HL-60 (cell line): ENCODE data around the gene RNASE13.

Experiments used
- CTCF ChIP-seq: IDR thresholded peaks from one replicate; pipeline ENCODE4 v1.5.1; 2011; ENCODE audit warnings: low read length, control low read depth, inconsistent platforms; ENCODE audit not compliant: insufficient read depth
- GABPA ChIP-seq: IDR thresholded peaks from 2 replicates; pipeline ENCODE4 v1.6.1; 2012; ENCODE audit warnings: low read depth
- TF ChIP-seq, protein P1 (sequence below): IDR thresholded peaks from 2 replicates; pipeline ENCODE4 v1.6.1; 2012; ENCODE audit warnings: low read depth; ENCODE audit not compliant: insufficient replicate concordance

DNA sequence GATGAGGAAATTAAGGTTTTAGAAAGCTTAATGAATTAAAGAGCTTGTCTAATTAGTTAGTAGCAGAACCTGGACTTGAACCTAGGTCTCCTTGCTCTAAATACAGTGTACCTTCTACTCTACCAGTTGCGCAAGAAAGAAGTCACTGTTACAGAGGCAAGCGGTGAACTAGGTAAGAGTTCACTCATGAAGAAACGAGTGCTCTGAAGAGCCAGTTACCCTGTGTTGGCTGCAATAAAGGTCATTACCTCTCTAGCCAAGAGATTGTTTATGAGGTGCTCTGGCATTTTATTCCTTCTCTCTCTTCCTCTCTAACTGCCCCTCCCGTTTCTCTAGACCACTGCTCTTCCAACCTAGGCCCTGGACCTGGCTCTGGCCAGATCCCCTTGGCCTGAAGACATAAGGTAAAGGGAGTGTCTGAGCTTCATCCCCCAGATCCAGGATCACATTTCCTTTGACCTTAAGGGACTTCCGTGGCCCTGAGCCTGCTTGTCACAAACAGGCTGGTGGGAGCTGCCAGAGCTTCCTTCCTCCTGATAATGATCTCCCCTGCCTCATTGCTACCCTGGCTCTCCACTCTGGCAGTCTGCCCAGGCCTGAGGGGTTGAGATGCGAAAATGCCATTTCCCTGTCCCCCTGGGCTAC, 9.5 kb upstream of the RNASE13 start:
- TF ChIP-seq CTCF = no peak
- TF ChIP-seq, protein P1, sequence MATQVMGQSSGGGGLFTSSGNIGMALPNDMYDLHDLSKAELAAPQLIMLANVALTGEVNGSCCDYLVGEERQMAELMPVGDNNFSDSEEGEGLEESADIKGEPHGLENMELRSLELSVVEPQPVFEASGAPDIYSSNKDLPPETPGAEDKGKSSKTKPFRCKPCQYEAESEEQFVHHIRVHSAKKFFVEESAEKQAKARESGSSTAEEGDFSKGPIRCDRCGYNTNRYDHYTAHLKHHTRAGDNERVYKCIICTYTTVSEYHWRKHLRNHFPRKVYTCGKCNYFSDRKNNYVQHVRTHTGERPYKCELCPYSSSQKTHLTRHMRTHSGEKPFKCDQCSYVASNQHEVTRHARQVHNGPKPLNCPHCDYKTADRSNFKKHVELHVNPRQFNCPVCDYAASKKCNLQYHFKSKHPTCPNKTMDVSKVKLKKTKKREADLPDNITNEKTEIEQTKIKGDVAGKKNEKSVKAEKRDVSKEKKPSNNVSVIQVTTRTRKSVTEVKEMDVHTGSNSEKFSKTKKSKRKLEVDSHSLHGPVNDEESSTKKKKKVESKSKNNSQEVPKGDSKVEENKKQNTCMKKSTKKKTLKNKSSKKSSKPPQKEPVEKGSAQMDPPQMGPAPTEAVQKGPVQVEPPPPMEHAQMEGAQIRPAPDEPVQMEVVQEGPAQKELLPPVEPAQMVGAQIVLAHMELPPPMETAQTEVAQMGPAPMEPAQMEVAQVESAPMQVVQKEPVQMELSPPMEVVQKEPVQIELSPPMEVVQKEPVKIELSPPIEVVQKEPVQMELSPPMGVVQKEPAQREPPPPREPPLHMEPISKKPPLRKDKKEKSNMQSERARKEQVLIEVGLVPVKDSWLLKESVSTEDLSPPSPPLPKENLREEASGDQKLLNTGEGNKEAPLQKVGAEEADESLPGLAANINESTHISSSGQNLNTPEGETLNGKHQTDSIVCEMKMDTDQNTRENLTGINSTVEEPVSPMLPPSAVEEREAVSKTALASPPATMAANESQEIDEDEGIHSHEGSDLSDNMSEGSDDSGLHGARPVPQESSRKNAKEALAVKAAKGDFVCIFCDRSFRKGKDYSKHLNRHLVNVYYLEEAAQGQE = no peak
- TF ChIP-seq GABPA = no peak
